ENCODE measurements around the gene CRYAB.
"Not testable (repeated sequence)": the region's sequence is repeated elsewhere in the genome, so short reads cannot be mapped to it uniquely, and the experiment has no call there.

Gene CRYAB

DNA sequence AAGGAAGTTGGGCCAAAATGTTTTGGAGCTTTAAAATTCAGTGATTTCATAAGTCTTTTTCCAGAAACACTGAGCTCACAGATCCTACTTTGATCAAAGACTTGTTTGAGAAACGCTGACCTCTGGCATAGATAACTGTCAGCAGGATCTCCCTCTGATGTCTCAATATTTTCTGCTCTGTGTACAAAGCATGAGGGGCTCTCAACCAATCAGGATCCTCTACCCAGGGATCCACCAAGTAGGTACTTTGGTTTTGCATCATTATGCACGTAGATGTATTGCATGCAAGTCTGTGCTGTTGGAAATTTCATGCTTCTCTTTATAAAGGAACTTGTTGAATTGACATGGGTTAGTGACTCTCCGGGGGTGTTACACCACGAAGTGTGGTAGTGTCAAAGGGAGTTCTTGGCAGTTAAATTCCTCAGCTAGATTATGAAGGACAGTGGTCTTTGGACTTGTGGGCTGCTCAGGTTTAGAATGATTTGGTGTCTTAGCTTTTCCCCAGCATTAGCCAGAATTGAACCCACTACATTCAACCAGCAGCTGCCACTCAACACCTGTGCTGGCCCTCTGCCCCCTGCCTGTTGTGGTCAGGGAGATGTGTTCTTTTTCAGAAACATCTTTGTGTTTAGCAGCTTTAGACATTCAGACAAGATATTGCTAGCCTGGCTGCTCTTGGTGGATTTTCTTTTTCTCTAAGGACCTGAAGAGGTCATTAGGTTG, 23.9 kb upstream of the CRYAB start:
- TF ChIP-seq POLR2AphosphoS5 (IDR thresholded peaks at IDR 0.05; ENCODE audit: low read depth, low read length) (no peak), POLR2A (IDR thresholded peaks at IDR 0.05; ENCODE audit: low read depth, low read length) (no peak), PAX5 (IDR thresholded peaks at IDR 0.05; ENCODE audit: insufficient read depth, low read length, severe bottlenecking) (no peak), TAF1 (IDR thresholded peaks at IDR 0.05; ENCODE audit: low read depth, low read length) (no peak), SPI1 (IDR thresholded peaks at IDR 0.05; ENCODE audit: low read depth, low read length) (no peak), POU2F2 (IDR thresholded peaks at IDR 0.05; ENCODE audit: low read depth, low read length) (no peak)
- DNase-seq (ENCODE audit: insufficient read length, low spot score) (no peak), FAIRE-seq (peak; percentile 55)

DNA sequence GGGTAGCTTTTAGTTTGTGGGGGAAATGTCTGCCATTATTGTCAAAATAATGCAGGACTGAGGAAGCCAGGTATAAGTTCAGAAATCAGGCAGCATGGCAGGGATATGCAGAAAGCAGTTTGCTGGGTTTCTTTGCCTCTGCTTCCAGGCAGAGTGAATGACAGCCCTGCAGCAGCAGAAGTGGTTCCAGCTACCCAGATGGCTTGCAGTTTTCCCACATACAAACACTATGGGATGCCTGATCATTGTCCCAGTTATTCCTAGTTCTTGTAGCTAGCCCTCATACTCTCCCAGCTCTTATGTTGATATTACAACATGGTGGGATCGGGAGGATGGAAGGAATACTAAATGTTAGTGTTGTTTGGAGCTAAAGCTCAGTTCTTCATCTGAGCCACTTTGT, 22.7 kb upstream of the CRYAB start:
- DNase-seq (ENCODE audit: insufficient read length, low spot score), result no peak
- FAIRE-seq, result no peak
- TF ChIP-seq POLR2AphosphoS5 (IDR thresholded peaks at IDR 0.05; ENCODE audit: low read depth, low read length) (no peak), POU2F2 (IDR thresholded peaks at IDR 0.05; ENCODE audit: low read depth, low read length) (no peak), POLR2A (IDR thresholded peaks at IDR 0.05; ENCODE audit: low read depth, low read length) (no peak), PAX5 (IDR thresholded peaks at IDR 0.05; ENCODE audit: insufficient read depth, low read length, severe bottlenecking) (no peak), TAF1 (IDR thresholded peaks at IDR 0.05; ENCODE audit: low read depth, low read length) (no peak), SPI1 (IDR thresholded peaks at IDR 0.05; ENCODE audit: low read depth, low read length) (no peak)

DNA sequence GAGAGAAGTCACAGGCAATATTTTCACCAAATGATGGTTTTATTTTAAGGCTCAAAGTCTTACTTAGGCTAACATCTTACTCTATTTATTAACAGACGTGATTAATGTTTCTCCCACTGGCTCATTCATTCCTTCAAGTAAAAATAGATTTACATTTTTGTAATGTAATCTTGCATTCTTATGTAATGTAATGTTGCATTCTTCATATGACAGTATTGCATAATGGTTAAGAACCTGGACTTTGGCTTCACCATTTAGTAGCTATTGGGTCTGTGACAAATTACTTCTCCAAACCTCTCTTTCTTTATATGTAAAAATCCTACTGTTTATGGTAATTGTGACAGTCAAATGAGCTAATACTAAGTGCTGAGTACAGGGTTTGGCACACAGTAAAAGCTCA, 22.3 kb upstream of the CRYAB start:
- no peak for DNase-seq (ENCODE audit: insufficient read length, low spot score)
- TF ChIP-seq POLR2AphosphoS5 (IDR thresholded peaks at IDR 0.05; ENCODE audit: low read depth, low read length) (no peak), PAX5 (IDR thresholded peaks at IDR 0.05; ENCODE audit: insufficient read depth, low read length, severe bottlenecking) (no peak), POU2F2 (IDR thresholded peaks at IDR 0.05; ENCODE audit: low read depth, low read length) (no peak), SPI1 (IDR thresholded peaks at IDR 0.05; ENCODE audit: low read depth, low read length) (no peak), TAF1 (IDR thresholded peaks at IDR 0.05; ENCODE audit: low read depth, low read length) (no peak), POLR2A (IDR thresholded peaks at IDR 0.05; ENCODE audit: low read depth, low read length) (no peak)
- FAIRE-seq, result no peak

DNA sequence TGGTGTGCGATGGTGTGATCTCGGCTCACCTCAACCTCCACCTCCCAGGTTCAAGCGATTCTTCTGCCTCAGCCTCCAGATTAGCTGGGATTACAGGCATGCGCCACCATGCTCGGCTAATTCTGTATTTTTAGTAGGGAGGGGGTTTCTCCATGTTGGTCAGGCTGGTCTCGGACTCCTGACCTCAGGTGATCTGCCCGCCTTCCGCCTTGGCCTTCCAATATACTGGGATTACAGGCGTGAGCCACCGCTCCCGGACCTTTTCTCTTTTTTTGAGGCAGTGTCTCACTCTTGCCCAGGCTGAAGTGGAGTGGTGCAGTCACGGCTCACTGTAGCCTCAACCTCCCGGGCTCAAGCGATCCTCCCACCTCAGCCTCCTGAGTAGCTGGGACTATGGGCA, 21.6 kb upstream of the CRYAB start:
- not testable (repeated sequence) for DNase-seq (ENCODE audit: insufficient read length, low spot score); FAIRE-seq

DNA sequence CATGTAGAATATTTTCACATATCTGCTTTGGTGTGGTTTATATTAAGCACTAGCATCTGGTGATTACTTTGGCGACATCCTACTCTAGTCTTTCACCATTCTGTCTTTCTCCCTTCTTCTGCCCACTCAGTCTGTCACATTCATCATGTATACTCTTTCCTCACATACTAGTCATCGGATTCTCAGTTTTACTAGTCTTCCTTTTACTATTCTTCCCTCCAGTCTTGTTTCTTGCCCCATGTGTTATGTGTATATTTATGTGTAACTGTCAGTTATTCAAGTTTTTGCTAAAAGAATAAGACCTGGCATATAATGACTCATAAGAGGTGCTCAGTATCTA, 21.0 kb upstream of the CRYAB start:
- TF ChIP-seq POLR2AphosphoS5 (IDR thresholded peaks at IDR 0.05; ENCODE audit: low read depth, low read length), result no peak
- no peak for TF ChIP-seq POLR2A (IDR thresholded peaks at IDR 0.05; ENCODE audit: low read depth, low read length)
- no peak for TF ChIP-seq PAX5 (IDR thresholded peaks at IDR 0.05; ENCODE audit: insufficient read depth, low read length, severe bottlenecking)
- TF ChIP-seq TAF1 (IDR thresholded peaks at IDR 0.05; ENCODE audit: low read depth, low read length), result no peak
- no peak for TF ChIP-seq SPI1 (IDR thresholded peaks at IDR 0.05; ENCODE audit: low read depth, low read length)
- DNase-seq (ENCODE audit: insufficient read length, low spot score) (no peak), FAIRE-seq (no peak)

DNA sequence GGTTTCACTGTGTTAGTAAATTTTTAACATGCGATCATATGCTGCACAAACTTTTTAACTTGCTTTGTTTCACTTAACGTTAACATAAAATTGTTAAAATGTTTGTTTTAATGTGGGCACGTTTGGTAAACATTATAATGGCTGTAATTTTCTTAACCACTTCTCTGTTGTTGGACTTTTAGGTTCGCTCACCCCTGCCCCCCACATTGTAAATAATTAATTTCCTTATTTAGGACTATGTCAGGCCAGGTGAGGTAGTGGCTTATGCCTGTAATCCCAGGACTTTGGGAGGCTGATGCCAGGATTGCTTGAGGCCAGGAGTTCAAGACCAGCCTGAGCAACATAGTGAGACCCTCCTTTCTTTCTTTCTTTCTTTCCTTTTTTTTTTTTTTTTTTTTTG, 18.9 kb upstream of the CRYAB start:
- DNase-seq (ENCODE audit: insufficient read length, low spot score) (no peak), FAIRE-seq (no peak)
- TF ChIP-seq SPI1 (IDR thresholded peaks at IDR 0.05; ENCODE audit: low read depth, low read length), result no peak
- no peak for TF ChIP-seq PAX5 (IDR thresholded peaks at IDR 0.05; ENCODE audit: insufficient read depth, low read length, severe bottlenecking)
- TF ChIP-seq POLR2AphosphoS5 (IDR thresholded peaks at IDR 0.05; ENCODE audit: low read depth, low read length), result no peak
- no peak for TF ChIP-seq POU2F2 (IDR thresholded peaks at IDR 0.05; ENCODE audit: low read depth, low read length)
- TF ChIP-seq TAF1 (IDR thresholded peaks at IDR 0.05; ENCODE audit: low read depth, low read length), result no peak
- TF ChIP-seq POLR2A (IDR thresholded peaks at IDR 0.05; ENCODE audit: low read depth, low read length), result no peak

DNA sequence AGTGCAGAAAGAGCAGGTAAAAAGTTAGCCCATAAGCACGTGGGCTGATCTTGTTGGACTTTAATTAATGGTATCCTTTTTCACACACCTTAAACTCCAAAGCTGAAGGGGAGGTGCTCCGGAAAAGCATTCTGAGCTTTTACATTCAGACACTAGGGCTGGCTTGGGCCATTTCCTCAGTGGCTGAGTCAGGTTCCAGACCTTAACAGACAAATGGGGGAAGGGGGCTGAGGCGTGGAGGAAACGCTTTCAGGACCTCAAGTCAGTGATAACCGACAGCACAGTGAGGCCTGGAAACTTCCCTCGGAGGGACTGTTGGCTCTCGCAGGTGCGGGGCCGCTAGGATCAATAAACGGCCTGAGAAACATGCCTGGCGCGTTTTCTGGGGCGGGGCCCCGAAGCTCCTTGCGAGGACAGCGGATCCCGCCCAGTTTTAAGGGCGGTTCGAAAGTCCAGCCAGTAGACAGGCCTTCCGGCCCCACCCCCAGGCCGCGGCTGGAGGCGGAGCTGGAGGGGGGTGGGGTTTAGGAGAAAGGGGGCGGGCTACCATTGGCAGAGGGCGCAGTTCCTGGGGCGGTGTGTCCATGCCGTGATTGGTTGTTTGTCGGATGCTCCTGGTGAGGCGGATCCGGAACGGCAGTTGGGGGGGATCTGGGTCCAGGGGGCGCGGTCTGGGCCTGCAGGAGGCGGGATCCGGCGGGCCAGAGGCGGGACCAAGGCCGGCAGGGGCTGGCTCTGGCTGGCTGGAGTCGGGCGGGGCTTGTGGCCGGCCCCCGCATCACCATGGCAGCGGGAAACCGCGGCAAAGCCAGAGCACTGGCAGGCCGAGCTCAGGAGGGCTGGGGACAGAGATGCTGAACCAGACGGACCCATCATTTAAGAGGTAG, 15.2 kb upstream of the CRYAB start:
- DNase-seq (ENCODE audit: insufficient read length, low spot score), result peak; percentile 93
- FAIRE-seq, result peak; percentile 92
- no peak for TF ChIP-seq POLR2A (IDR thresholded peaks at IDR 0.05; ENCODE audit: low read depth, low read length)
- 0 out of 2 replicates have a peak, but pooled peaks have one; percentile 7 for TF ChIP-seq SPI1 (IDR thresholded peaks at IDR 0.05; ENCODE audit: low read depth, low read length)
- TF ChIP-seq POLR2AphosphoS5 (IDR thresholded peaks at IDR 0.05; ENCODE audit: low read depth, low read length), result peak; percentile 22; the same call in 1 of the 2 replicates
- no peak for TF ChIP-seq POU2F2 (IDR thresholded peaks at IDR 0.05; ENCODE audit: low read depth, low read length)

DNA sequence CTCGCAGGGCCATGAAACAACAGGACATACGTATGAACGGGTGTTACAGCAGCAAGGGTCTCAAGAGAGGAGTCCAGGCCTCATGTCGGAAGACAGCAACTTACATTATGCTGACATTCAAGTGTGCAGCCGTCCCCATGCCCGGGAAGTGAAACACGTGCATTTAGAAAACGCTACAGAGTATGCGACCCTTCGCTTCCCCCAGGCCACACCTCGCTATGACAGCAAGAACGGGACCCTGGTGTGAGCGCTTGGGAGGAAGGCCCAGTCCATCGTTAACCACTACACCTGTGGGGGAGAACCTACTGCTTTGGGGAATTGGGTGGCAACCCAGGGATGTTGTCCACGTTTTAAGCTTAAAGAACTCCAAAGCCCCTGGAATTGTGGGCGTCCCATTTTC, 14.4 kb upstream of the CRYAB start:
- FAIRE-seq (no peak), DNase-seq (ENCODE audit: insufficient read length, low spot score) (no peak)
- TF ChIP-seq SPI1 (IDR thresholded peaks at IDR 0.05; ENCODE audit: low read depth, low read length) (no peak), PAX5 (IDR thresholded peaks at IDR 0.05; ENCODE audit: insufficient read depth, low read length, severe bottlenecking) (no peak), POLR2AphosphoS5 (IDR thresholded peaks at IDR 0.05; ENCODE audit: low read depth, low read length) (no peak), TAF1 (IDR thresholded peaks at IDR 0.05; ENCODE audit: low read depth, low read length) (no peak), POLR2A (IDR thresholded peaks at IDR 0.05; ENCODE audit: low read depth, low read length) (no peak), POU2F2 (IDR thresholded peaks at IDR 0.05; ENCODE audit: low read depth, low read length) (no peak)

DNA sequence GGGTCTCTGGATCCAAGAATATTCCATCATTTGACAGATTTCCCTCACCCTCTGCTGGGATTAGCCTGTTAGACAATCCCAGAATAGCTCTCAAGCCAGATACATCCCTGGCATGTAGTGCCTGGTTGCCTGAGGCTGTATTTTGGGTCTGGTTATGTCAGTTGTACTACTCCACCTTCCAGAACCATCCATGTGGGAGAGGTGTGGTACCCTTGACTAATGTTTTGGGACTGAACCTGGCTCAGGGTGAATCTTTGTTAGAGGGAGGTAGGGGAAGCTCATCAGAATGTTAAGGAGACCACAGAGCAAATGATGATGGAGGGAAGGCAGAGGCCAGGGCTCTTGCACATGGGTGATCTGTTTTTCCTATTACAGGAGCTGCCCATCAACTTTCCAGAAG, 12.4 kb upstream of the CRYAB start:
- TF ChIP-seq POLR2A (IDR thresholded peaks at IDR 0.05; ENCODE audit: low read depth, low read length) (no peak), POU2F2 (IDR thresholded peaks at IDR 0.05; ENCODE audit: low read depth, low read length) (no peak), POLR2AphosphoS5 (IDR thresholded peaks at IDR 0.05; ENCODE audit: low read depth, low read length) (no peak), SPI1 (IDR thresholded peaks at IDR 0.05; ENCODE audit: low read depth, low read length) (no peak), TAF1 (IDR thresholded peaks at IDR 0.05; ENCODE audit: low read depth, low read length) (no peak), PAX5 (IDR thresholded peaks at IDR 0.05; ENCODE audit: insufficient read depth, low read length, severe bottlenecking) (no peak)
- no peak for DNase-seq (ENCODE audit: insufficient read length, low spot score)
- FAIRE-seq, result no peak
